K562 (cell line): ENCODE data around the gene TDRD3. TPM values are rescaled to one million over a fixed set of nuclear protein-coding genes. Genes with fewer than 3 reads are reported as not detected.
A peak's percentile ranks its signal among the peaks of the same experiment; 100 is the strongest.

Source experiments
- ATAC-seq: fragments of 200-7000 bp; cut with Tn5 transposase; 3 replicates; pipeline ENCODE4 v1.9.1; 2020; ENCODE audit warnings: moderate library complexity
- BruUV-seq: library from RNA; stranded (reverse); fragments of 400-500 nt; replicated peaks from 2 replicates; lab custom pipeline; 2021; lab: Mats Ljungman, UMichigan
- CTCF ChIA-PET: fragments of 300-600 bp; formaldehyde crosslinking; extraction: SDS; loops from one replicate; lab custom pipeline; 2021; ENCODE audit warnings: low intra/inter-chr PET ratio; lab: Yijun Ruan, JAX
- POLR2A ChIA-PET: fragments of 300-600, 350-650 bp; sonication (Branson Sonifier 250); formaldehyde crosslinking; extraction: SDS; loops from one replicate; lab custom pipeline; 2021; ENCODE audit warnings: antibody characterized with exemption, inconsistent platforms; lab: Yijun Ruan, JAX
- DNase-seq, 4 experiments: peaks; one replicate each; pipeline versions ENCODE4 v3.0.0 to v3.0.0-alpha.2; 2011 to 2018; ENCODE audit warnings: low spot score in 3 of 4, mixed read lengths in 3 of 4; ENCODE audit errors: extremely low read depth in 1 of 4
- FAIRE-seq: peaks from 2 replicates; lab custom pipeline; 2011; peaks lifted over from hg19 to GRCh38; lab: Jason Lieb, UNC
- H2AFZ ChIP-seq: 2 replicates; pipeline ENCODE4 v1.6.0; 2011; ENCODE audit warnings: low read depth, low read length, control low read depth, inconsistent platforms
- H3K27ac ChIP-seq: fragments of 200-600 bp; 3 replicates; pipeline ENCODE4 v1.8.0; 2011; ENCODE audit warnings: low read depth, mild to moderate bottlenecking, control low read depth, inconsistent platforms, low read length, moderate library complexity, mixed read lengths; ENCODE audit errors: extremely low read depth
- H3K27me3 ChIP-seq, 2 experiments: fragments of 300-600 bp in 1 of 2; 2 replicates in 1 of 2; 3 replicates in 1 of 2; pipeline versions ENCODE4 v1.6.0 to v1.8.0; 2011; ENCODE audit warnings: inconsistent platforms in 2 of 2, low read length in 2 of 2, mild to moderate bottlenecking in 1 of 2, mixed read lengths in 1 of 2, moderate library complexity in 1 of 2; ENCODE audit not compliant: control insufficient read depth in 2 of 2, insufficient read depth in 2 of 2
- H3K36me3 ChIP-seq: fragments of 300-600 bp; 3 replicates; pipeline ENCODE4 v1.8.0; 2011; ENCODE audit warnings: mild to moderate bottlenecking, low read length, inconsistent platforms; ENCODE audit not compliant: control insufficient read depth, insufficient read depth
- H3K4me1 ChIP-seq, 2 experiments: fragments of 200-600 bp in 1 of 2; replicated peaks in 1 of 2; 2 replicates in 1 of 2; 3 replicates in 1 of 2; pipeline versions ENCODE4 v1.5.1 to v1.8.0; 2011; ENCODE audit warnings: inconsistent platforms in 2 of 2, low read length in 2 of 2, mild to moderate bottlenecking in 1 of 2, mixed read lengths in 1 of 2, moderate library complexity in 1 of 2; ENCODE audit not compliant: control insufficient read depth in 2 of 2, insufficient read depth in 2 of 2
- H3K4me2 ChIP-seq: 2 replicates; pipeline ENCODE4 v1.6.1; 2011; ENCODE audit warnings: low read length, control low read depth, inconsistent platforms, mixed read lengths; ENCODE audit not compliant: insufficient read depth
- H3K4me3 ChIP-seq: fragments of 200-600 bp; sonication (generic), shearing (Covaris generic); 2 replicates; pipeline ENCODE4 v1.5.1; 2016; ENCODE audit warnings: control low read depth, inconsistent platforms
- H3K79me2 ChIP-seq: fragments of 200-600 bp; 3 replicates; pipeline ENCODE4 v1.8.0; 2011; ENCODE audit warnings: low read length, inconsistent platforms; ENCODE audit not compliant: control insufficient read depth, insufficient read depth
- H3K9ac ChIP-seq, 2 experiments: 2 replicates each; pipeline versions ENCODE4 v1.6.0 to v1.6.1; 2011; ENCODE audit warnings: low read depth in 2 of 2, low read length in 2 of 2, control low read depth in 1 of 2, inconsistent platforms in 1 of 2, mild to moderate bottlenecking in 1 of 2, mixed read lengths in 1 of 2; ENCODE audit not compliant: insufficient read depth in 1 of 2
- H3K9me1 ChIP-seq: one replicate; pipeline ENCODE4 v1.6.0; 2011; ENCODE audit warnings: inconsistent platforms, mild to moderate bottlenecking, low read length, moderate library complexity; ENCODE audit not compliant: control insufficient read depth, insufficient read depth
- H3K9me3 ChIP-seq: replicated peaks from 2 replicates; pipeline ENCODE4 v1.5.1; 2011; ENCODE audit warnings: low read depth, low read length, inconsistent platforms; ENCODE audit not compliant: control insufficient read depth, insufficient read depth
- H4K20me1 ChIP-seq: replicated peaks from 2 replicates; pipeline ENCODE4 v1.6.1; 2011; ENCODE audit warnings: low read length, inconsistent platforms, mixed read lengths; ENCODE audit not compliant: control insufficient read depth, insufficient read depth
- ATF2 ChIP-seq: sonication (generic); formaldehyde crosslinking; IDR thresholded peaks from 2 replicates; pipeline ENCODE4 v1.8.1; 2022; ENCODE audit warnings: missing genetic modification reagents
- BDP1 ChIP-seq: IDR thresholded peaks from 3 replicates; pipeline ENCODE4 v1.6.1; 2011; ENCODE audit not compliant: insufficient read length, insufficient read depth
- RAD21 ChIP-seq, 2 experiments: fragments of 250-450 bp in 1 of 2; fragments of 450-650 bp in 1 of 2; sonication (Bioruptor Pico) in 1 of 2; formaldehyde crosslinking in 1 of 2; IDR thresholded peaks in 1 of 2; conservative IDR thresholded peaks in 1 of 2; 2 replicates each; pipeline versions ENCODE4 v1.4.0 to v1.8.0; 2020 to 2022; ENCODE audit warnings: mild to moderate bottlenecking in 2 of 2, moderate library complexity in 1 of 2
- ZNF311 ChIP-seq: fragments of 250-450 bp; sonication (Bioruptor Pico); IDR thresholded peaks from 2 replicates; pipeline ENCODE4 v1.4.0; 2020; ENCODE audit warnings: mild to moderate bottlenecking, moderate library complexity
- WGBS: fragments of 100-300 bp; shearing (Covaris generic); methylation state at CpG from one replicate; pipeline ENCODE4 v1.1.6; 2016; ENCODE audit warnings: low coverage, mixed read lengths; ENCODE audit not compliant: insufficient coverage; ENCODE audit errors: missing lambda C conversion rate; 5-methylcytosine and 5-hydroxymethylcytosine counted together
- in situ Hi-C: fragments of 300-500 bp; cut with MboI; formaldehyde crosslinking; loops from 4 replicates; pipeline ENCODE4 v1.15.0; 2018; ENCODE audit warnings: inconsistent platforms, mixed read lengths
- intact Hi-C: fragments of 100-400 bp; cut with micrococcal nuclease; formaldehyde crosslinking; loops from 2 replicates; pipeline ENCODE4 v1.14.2; 2022
- polyA plus RNA-seq, 8 experiments: library from polyadenylated mRNA; depleted of rRNA in 4 of 8; stranded (reverse) in 5 of 8; unstranded in 3 of 8; fragments of >200 nt; fragmentation: Nextera tagmentation in 2 of 8; fragmentation: Illumina TruSeq in 1 of 8; extraction: Ambion mirVana in 2 of 8; extraction: Trizol in 1 of 8; gene quantifications; 2 replicates each; pipeline versions ENCODE4 v1.2.1 to v1.2.3, GENCODE V29; 2011 to 2014; ENCODE audit warnings: inconsistent platforms in 1 of 8, missing spikeins in 1 of 8
- total RNA-seq, 7 experiments: library from RNA; depleted of rRNA in 6 of 7; stranded (reverse); fragments of >200 nt in 6 of 7; fragmentation: Illumina TruSeq in 2 of 7; extraction: Trizol in 2 of 7; gene quantifications; 2 replicates each; pipeline versions ENCODE4 v1.2.1 to v1.2.3, GENCODE V29; 2011 to 2021; ENCODE audit warnings: low replicate concordance in 1 of 7

The TDRD3 gene
- total and polyA plus RNA-seq, 9 of the 15 experiments (the other 6 are each of a cell fraction or from before 2014, with no cell fraction given): 3.6 to 16.4 (median 9.5) TPM

GRCh38 chr13:60501236-60501635 lies 104.2 kb downstream of the TDRD3 start:
- H3K4me3 ChIP-seq: no peak overlapping the region
- TF ChIP-seq ZNF311 (CRISPR knock-in tag) (no peak), RAD21 (CRISPR knock-in tag; conservative IDR thresholded peaks at IDR 0.05 in 1 of 2, IDR thresholded peaks at IDR 0.05 in 1 of 2) (peak in 1 of 2 experiments; percentile 44; a peak in 2 of 4 replicates), BDP1 (no peak), ATF2 (CRISPR knock-in tag) (no peak)
- no peaks in the 10 kb centered on the region for H3K9me1 ChIP-seq
- no peak overlapping the region for H2AFZ ChIP-seq
- no peaks in the 10 kb centered on the region for H3K36me3 ChIP-seq
- no peaks in the 10 kb centered on the region for H3K27me3 ChIP-seq
- BruUV-seq: no TSS peak
- H3K79me2 ChIP-seq: no peaks in the 10 kb centered on the region
- H3K9ac ChIP-seq: no peak overlapping the region
- in situ Hi-C loops (no loop called here), intact Hi-C loops (no loop called here)
- FAIRE-seq: no peak
- POLR2A ChIA-PET: no interaction called here
- no peaks in the 10 kb centered on the region for H3K4me1 ChIP-seq
- DNase-seq: no peak
- ATAC-seq: no peak
- WGBS: 75% methylated on average over 1 of the region's 1 CpG
- no peak overlapping the region for H3K4me2 ChIP-seq
- no peaks in the 10 kb centered on the region for H3K9me3 ChIP-seq
- no peaks in the 10 kb centered on the region for H4K20me1 ChIP-seq
- no peak overlapping the region for H3K27ac ChIP-seq
- CTCF ChIA-PET: no interaction called here
